GM19239 (cell line): Measurements from ENCODE around the gene PPP6R3.
"Not testable (repeated sequence)": the region's sequence is repeated elsewhere in the genome, so short reads cannot be mapped to it uniquely, and the experiment has no call there.

Experiments
- DNase-seq: peaks from one replicate; pipeline ENCODE4 v3.0.0; 2011; ENCODE audit warnings: low spot score; ENCODE audit not compliant: insufficient read length
- FAIRE-seq: peaks from 2 replicates; lab custom pipeline; 2011; peaks lifted over from hg19 to GRCh38; lab: Jason Lieb, UNC

The PPP6R3 gene

GRCh38 chr11:68583041-68583446, 122.5 kb downstream of the PPP6R3 start:
- FAIRE-seq (no peak), DNase-seq (no peak)

- FAIRE-seq (no peak), DNase-seq (peak; percentile 20)
Observed at GRCh38 chr11:68584097-68584496, 123.5 kb downstream of the PPP6R3 start.

GRCh38 chr11:68584991-68585524, 124.5 kb downstream of the PPP6R3 start:
- DNase-seq: no peak
- no peak for FAIRE-seq

GRCh38 chr11:68589547-68590216, 129.1 kb downstream of the PPP6R3 start:
- FAIRE-seq (no peak), DNase-seq (no peak)

- DNase-seq: no peak
- FAIRE-seq: no peak
Observed at GRCh38 chr11:68591719-68592118, 131.2 kb downstream of the PPP6R3 start.

- no peak for FAIRE-seq
- DNase-seq: no peak
Observed at GRCh38 chr11:68593441-68593840, 132.9 kb downstream of the PPP6R3 start.

GRCh38 chr11:68594123-68594522, 133.6 kb downstream of the PPP6R3 start:
- FAIRE-seq (no peak), DNase-seq (no peak)

- FAIRE-seq: no peak
- DNase-seq: no peak
Observed at GRCh38 chr11:68596231-68596630, 135.7 kb downstream of the PPP6R3 start.

- FAIRE-seq: no peak
- DNase-seq: no peak
Observed at GRCh38 chr11:68598816-68599653, 138.5 kb downstream of the PPP6R3 start.

GRCh38 chr11:68601147-68601546, 140.6 kb downstream of the PPP6R3 start:
- no peak for DNase-seq
- no peak for FAIRE-seq

- FAIRE-seq (no peak), DNase-seq (no peak)
Observed at GRCh38 chr11:68609761-68610160, 149.2 kb downstream of the PPP6R3 start.

- no peak for FAIRE-seq
Observed at GRCh38 chr11:68610452-68611116, 150.0 kb downstream of the PPP6R3 start.

GRCh38 chr11:68615657-68616056, 155.1 kb downstream of the PPP6R3 start:
- FAIRE-seq (no peak), DNase-seq (no peak)

More at GRCh38 chr11:68610452-68611116, 150.0 kb downstream of the PPP6R3 start:
- no peak for DNase-seq

- DNase-seq (no peak), FAIRE-seq (no peak)
Observed at GRCh38 chr11:68617925-68618809, 157.6 kb downstream of the PPP6R3 start.

- DNase-seq (no peak), FAIRE-seq (no peak)
Observed at GRCh38 chr11:68621826-68622225, 161.3 kb downstream of the PPP6R3 start.

GRCh38 chr11:68623706-68624105, 163.2 kb downstream of the PPP6R3 start:
- not testable (repeated sequence) for FAIRE-seq, DNase-seq

GRCh38 chr11:68625069-68625468, 164.5 kb downstream of the PPP6R3 start:
- DNase-seq: not testable (repeated sequence)

GRCh38 chr11:68626236-68626635, 165.7 kb downstream of the PPP6R3 start:
- DNase-seq, FAIRE-seq: not testable (repeated sequence)

More at GRCh38 chr11:68625069-68625468, 164.5 kb downstream of the PPP6R3 start:
- not testable (repeated sequence) for FAIRE-seq

- FAIRE-seq: not testable (repeated sequence)
Observed at GRCh38 chr11:68628837-68629236, 168.3 kb downstream of the PPP6R3 start.

More at GRCh38 chr11:68628837-68629236, 168.3 kb downstream of the PPP6R3 start:
- DNase-seq: not testable (repeated sequence)
